ENCODE results near the gene IL25. TPM values are rescaled to one million over a fixed set of nuclear protein-coding genes. Genes with fewer than 3 reads are reported as not detected.

The IL25 gene
- polyA plus RNA-seq, 2 of the 4 experiments (the other 2 are of a cell fraction), result not detected

DNA sequence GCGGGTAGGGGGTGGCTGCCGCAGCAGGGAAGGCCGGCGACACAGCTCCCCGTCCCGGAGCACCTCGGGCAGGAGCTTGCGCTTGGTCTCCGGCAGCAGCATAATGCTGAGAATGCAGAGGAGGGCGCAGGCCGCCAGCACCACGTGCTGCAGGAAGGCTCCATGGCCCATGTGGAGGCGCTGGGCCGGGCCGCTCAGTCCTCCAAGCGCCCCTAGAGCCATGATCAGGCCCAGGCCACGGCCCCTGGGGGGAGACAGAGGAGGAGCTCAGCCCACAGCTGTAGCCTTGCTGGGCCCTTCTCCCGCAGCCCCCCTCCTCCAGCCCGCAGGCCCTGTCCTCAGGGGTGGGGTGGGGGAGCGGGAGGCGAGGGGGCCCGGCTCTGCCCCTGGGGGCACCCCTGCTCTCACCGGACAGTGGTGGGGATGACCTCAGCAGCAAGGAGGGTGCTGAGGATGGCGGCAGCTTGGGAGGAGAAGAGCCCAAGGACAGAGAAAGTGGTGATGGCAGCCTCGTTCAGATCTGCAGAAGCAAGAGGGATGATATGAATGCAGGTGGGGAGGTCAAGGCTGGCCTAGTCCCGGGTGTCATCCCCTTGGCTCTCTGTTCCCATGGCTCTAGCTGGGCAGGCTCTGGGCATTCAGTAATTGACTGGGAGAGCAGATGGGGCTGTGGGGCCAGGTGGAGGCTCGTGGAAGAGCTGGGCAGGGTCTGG, 25.8 kb upstream of the IL25 start:
- H3K4me3 ChIP-seq, result no peak overlapping the region
- H3K9me3 ChIP-seq, result 0 out of 3 replicates have a peak, but pooled peaks cover 2% of the 10 kb centered on the region
- ChIA-PET CTCF (interaction anchor here (0.7 to 5.0 kb wide), 6 partner anchors 12 to 82 kb away, joined by 3 to 20 read pairs (median 4); no protein-coding TSS in a partner anchor), POLR2A (interaction anchor here (2.2 kb wide), 1 partner anchor 25 kb away, joined by 7 read pairs; the partner anchor contains the start of gene PABPN1)
- DNase-seq (ENCODE audit: low read depth in 1 of 2, low spot score in 1 of 2), result no peak
- 74% methylated on average over 16 of the region's 27 CpGs for WGBS (ENCODE audit: missing lambda C conversion rate)
- no peak for ATAC-seq
- H3K4me2 ChIP-seq, result no peak overlapping the region
- no peak overlapping the region for H3K27ac ChIP-seq
- no peak for TF ChIP-seq HOXB5 (CRISPR knock-in tag; IDR thresholded peaks at IDR 0.05)
- no peak for TF ChIP-seq HEYL (CRISPR knock-in tag; IDR thresholded peaks at IDR 0.05)
- H3K4me1 ChIP-seq, result no peaks in the 10 kb centered on the region
- no peak for FAIRE-seq

DNA sequence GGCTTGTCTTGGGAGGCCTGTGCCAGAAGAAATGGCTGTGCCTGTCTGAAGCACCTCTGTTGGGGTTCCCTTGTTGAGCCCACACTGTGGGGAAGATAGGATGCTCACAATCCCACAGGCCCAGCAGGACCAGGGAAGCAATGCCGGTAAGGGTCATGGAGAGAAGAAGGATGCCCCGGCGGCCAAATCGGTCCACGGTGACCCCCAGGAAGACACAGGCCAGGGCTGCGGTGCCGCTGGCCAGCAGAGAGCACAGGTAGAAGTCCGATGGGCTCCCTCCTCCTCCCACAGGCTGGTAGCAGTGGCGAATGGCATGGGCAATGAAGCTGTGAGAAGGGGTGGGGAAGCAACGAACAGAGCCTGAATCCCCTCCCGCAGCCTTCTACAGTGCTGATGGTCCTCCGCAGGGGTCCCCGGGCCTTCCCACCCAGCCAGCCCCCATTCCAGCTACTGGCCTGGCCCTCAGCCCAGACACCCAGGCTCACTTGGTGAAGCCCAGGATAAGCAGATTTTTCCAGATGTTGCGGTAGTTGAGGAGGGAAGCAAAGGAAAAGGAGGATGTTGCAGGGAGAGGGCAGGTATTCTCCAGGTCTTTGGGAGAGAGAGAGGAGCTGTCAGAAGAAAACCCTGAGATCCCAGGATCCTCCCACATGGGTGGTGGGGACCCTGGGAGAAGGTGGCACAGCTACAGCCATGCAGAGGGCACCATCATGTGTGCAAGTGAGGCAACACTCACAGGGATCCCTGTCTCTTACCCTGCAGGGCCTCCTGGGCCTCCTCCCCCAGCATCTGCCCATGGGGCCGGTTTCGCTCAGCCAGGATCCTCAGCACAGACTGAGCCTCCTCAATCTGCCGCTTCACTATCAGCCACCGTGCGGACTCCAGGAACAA, 25.0 kb upstream of the IL25 start:
- Histone ChIP-seq H3K4me3 (no peak overlapping the region), H3K4me1 (no peaks in the 10 kb centered on the region), H3K4me2 (no peak overlapping the region), H3K27ac (no peak overlapping the region), H3K9me3 (no peaks in the 10 kb centered on the region)
- ATAC-seq (no peak), DNase-seq (ENCODE audit: low read depth in 1 of 2, low spot score in 1 of 2) (no peak), FAIRE-seq (no peak)
- TF ChIP-seq RARB (CRISPR knock-in tag; IDR thresholded peaks at IDR 0.05) (no peak), NR3C1 (IDR thresholded peaks at IDR 0.05) (no peak), ZSCAN20 (CRISPR knock-in tag; IDR thresholded peaks at IDR 0.05) (no peak), EHMT2 (IDR thresholded peaks at IDR 0.05; ENCODE audit: low read depth) (no peak), HOXB13 (CRISPR knock-in tag; IDR thresholded peaks at IDR 0.05; ENCODE audit: low read depth) (no peak), MAZ (IDR thresholded peaks at IDR 0.05; ENCODE audit: borderline replicate concordance, low read depth, low read length) (no peak), JUNB (IDR thresholded peaks at IDR 0.05) (no peak), EHF (CRISPR knock-in tag; IDR thresholded peaks at IDR 0.05) (no peak), CEBPB (IDR thresholded peaks at IDR 0.05) (no peak), ZNF302 (CRISPR knock-in tag; IDR thresholded peaks at IDR 0.05) (no peak), FOXS1 (CRISPR knock-in tag; IDR thresholded peaks at IDR 0.05) (no peak), NPAS2 (CRISPR knock-in tag; IDR thresholded peaks at IDR 0.05; ENCODE audit: borderline replicate concordance) (no peak)
- TF ChIP-seq, protein P1, sequence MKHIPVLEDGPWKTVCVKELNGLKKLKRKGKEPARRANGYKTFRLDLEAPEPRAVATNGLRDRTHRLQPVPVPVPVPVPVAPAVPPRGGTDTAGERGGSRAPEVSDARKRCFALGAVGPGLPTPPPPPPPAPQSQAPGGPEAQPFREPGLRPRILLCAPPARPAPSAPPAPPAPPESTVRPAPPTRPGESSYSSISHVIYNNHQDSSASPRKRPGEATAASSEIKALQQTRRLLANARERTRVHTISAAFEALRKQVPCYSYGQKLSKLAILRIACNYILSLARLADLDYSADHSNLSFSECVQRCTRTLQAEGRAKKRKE (CRISPR knock-in tag; IDR thresholded peaks at IDR 0.05; ENCODE audit: low read depth), result no peak
- TF ChIP-seq, protein P2, sequence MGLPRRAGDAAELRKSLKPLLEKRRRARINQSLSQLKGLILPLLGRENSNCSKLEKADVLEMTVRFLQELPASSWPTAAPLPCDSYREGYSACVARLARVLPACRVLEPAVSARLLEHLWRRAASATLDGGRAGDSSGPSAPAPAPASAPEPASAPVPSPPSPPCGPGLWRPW (IDR thresholded peaks at IDR 0.05), result no peak
- WGBS (ENCODE audit: missing lambda C conversion rate), result 83% methylated on average over 19 of the region's 19 CpGs
- CTCF ChIA-PET, result interaction anchor here (0.7 to 2.2 kb wide), 5 partner anchors 11 to 21 kb away, joined by 3 to 6 read pairs (median 4); no protein-coding TSS in a partner anchor
- POLR2A ChIA-PET, result no interaction called here

DNA sequence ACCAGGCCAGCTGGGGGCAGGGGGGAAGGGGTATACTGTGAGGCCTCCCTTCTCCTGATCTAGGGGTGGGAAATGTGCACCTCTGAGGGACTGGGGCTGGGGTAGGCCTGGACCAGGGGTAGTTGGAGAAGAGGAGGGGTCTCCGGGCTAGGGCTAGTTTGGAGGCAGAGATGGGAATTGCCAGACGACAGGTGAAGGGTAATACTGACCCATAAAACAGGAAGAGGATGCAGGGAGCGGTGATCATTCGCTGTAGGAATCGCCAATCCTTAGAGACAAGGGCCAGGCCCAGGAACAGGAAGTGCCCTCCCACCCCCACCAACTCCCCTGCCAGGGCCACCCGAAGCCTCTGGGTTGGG, 24.3 kb upstream of the IL25 start:
- POLR2A ChIA-PET, result no interaction called here
- H3K4me1 ChIP-seq, result 0 out of 3 replicates have a peak, but pooled peaks cover 3% of the 10 kb centered on the region
- TF ChIP-seq, protein P3, sequence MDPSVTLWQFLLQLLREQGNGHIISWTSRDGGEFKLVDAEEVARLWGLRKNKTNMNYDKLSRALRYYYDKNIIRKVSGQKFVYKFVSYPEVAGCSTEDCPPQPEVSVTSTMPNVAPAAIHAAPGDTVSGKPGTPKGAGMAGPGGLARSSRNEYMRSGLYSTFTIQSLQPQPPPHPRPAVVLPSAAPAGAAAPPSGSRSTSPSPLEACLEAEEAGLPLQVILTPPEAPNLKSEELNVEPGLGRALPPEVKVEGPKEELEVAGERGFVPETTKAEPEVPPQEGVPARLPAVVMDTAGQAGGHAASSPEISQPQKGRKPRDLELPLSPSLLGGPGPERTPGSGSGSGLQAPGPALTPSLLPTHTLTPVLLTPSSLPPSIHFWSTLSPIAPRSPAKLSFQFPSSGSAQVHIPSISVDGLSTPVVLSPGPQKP (IDR thresholded peaks at IDR 0.05; ENCODE audit: low read depth, low read length), result no peak
- TF ChIP-seq PHF8 (IDR thresholded peaks at IDR 0.05; ENCODE audit: borderline replicate concordance, low read depth), result no peak
- no peak for TF ChIP-seq ZFP36 (IDR thresholded peaks at IDR 0.05; ENCODE audit: borderline replicate concordance, partially characterized antibody)
- no peak for TF ChIP-seq POLR2AphosphoS2 (conservative IDR thresholded peaks at IDR 0.05; ENCODE audit: low read length)
- TF ChIP-seq NR3C1 (IDR thresholded peaks at IDR 0.05), result no peak
- TF ChIP-seq JUN (IDR thresholded peaks at IDR 0.05), result no peak
- no peak for TF ChIP-seq TFCP2L1 (CRISPR knock-in tag; IDR thresholded peaks at IDR 0.05)
- TF ChIP-seq HOXB13 (CRISPR knock-in tag; IDR thresholded peaks at IDR 0.05; ENCODE audit: low read depth), result no peak
- no peak for TF ChIP-seq EP300 (IDR thresholded peaks at IDR 0.05)
- CTCF ChIA-PET, result interaction anchor here (1.0 to 2.2 kb wide), 4 partner anchors 11 to 22 kb away, joined by 3 to 6 read pairs (median 4); no protein-coding TSS in a partner anchor
- no peak for DNase-seq (ENCODE audit: low read depth in 1 of 2, low spot score in 1 of 2)
- H3K9me3 ChIP-seq, result no peaks in the 10 kb centered on the region
- no peak overlapping the region for H3K4me3 ChIP-seq
- no peak for FAIRE-seq
- H3K4me2 ChIP-seq, result no peak overlapping the region
- no peak for ATAC-seq
- H3K27ac ChIP-seq, result no peak overlapping the region
- WGBS (ENCODE audit: missing lambda C conversion rate), result 75% methylated on average over 6 of the region's 6 CpGs

All from A549 (cell line).